ENCODE data around the gene STX2. TPM values are rescaled to one million over a fixed set of nuclear protein-coding genes. Genes with fewer than 3 reads are reported as not detected.
"Not testable (repeated sequence)": the region's sequence is repeated elsewhere in the genome, so short reads cannot be mapped to it uniquely, and the experiment has no call there.

Gene STX2
- total RNA-seq: 35.2 and 40.6 TPM in 2 replicates
- polyA plus RNA-seq: 62.2 and 87.8 TPM in 2 replicates
- polyA plus RNA-seq (2012): 39.4 and 50.7 TPM in 2 replicates
- 15.6 and 17.6 TPM in 2 replicates for polyA minus RNA-seq (ENCODE audit: low replicate concordance)

- H3K9me3 ChIP-seq (ENCODE audit: control insufficient read depth, insufficient read depth, low read depth, low read length): no peaks in the 10 kb centered on the region
- peak within 1 kb of the TSS; percentile 44 for H3K27ac ChIP-seq (ENCODE audit: insufficient read depth, low read length)
- peak; percentile 70 to 80 for DNase-seq (ENCODE audit: low read depth in 2 of 2)
Measured at GRCh38 chr12:130838951-130839769, at the start of gene STX2. STX2 (minus strand) TSS chr12:130839250; CDS start chr12:130839099, 151 bp downstream.

GRCh38 chr12:130887190-130887589 lies 48.1 kb upstream of the STX2 start:
- H3K9me3 ChIP-seq (ENCODE audit: control insufficient read depth, insufficient read depth, low read depth, low read length); H3K4me1 ChIP-seq (ENCODE audit: control insufficient read depth, extremely low read depth, insufficient read depth, low read length); H3K4me3 ChIP-seq (replicated peaks in 1 of 4; ENCODE audit: control extremely low read depth in 1 of 4, insufficient read depth in 1 of 4, low read depth in 3 of 4, low read length in 4 of 4); H3K27ac ChIP-seq (ENCODE audit: insufficient read depth, low read length); H4K20me1 ChIP-seq (ENCODE audit: control insufficient read depth, extremely low read depth, insufficient read depth, low read length); DNase-seq (ENCODE audit: low read depth in 2 of 2); H3K27me3 ChIP-seq (ENCODE audit: control insufficient read depth, insufficient read depth, low read length); H3K79me2 ChIP-seq (ENCODE audit: control insufficient read depth, insufficient read depth, low read length); H3K9ac ChIP-seq (ENCODE audit: insufficient read depth, low read length); H3K4me2 ChIP-seq (ENCODE audit: extremely low read depth, insufficient read depth, low read length); H3K36me3 ChIP-seq (ENCODE audit: control insufficient read depth, insufficient read depth, low read length); H2AFZ ChIP-seq (ENCODE audit: low read length): not testable (repeated sequence)

More at GRCh38 chr12:130838951-130839769, at the start of gene STX2:
- peak within 1 kb of the TSS; percentile 92 for H2AFZ ChIP-seq (ENCODE audit: low read length)
- peak within 1 kb of the TSS; percentile 98 for H3K4me2 ChIP-seq (ENCODE audit: extremely low read depth, insufficient read depth, low read length)
- H3K4me3 ChIP-seq (replicated peaks in 1 of 4; ENCODE audit: control extremely low read depth in 1 of 4, insufficient read depth in 1 of 4, low read depth in 3 of 4, low read length in 4 of 4): peak within 1 kb of the TSS; percentile 68 to 89 (median 71)
- H3K4me1 ChIP-seq (ENCODE audit: control insufficient read depth, extremely low read depth, insufficient read depth, low read length): peaks cover 10% of the 10 kb centered on the region
- no peaks in the 10 kb centered on the region for H3K27me3 ChIP-seq (ENCODE audit: control insufficient read depth, insufficient read depth, low read length)
- TF ChIP-seq, protein P1, sequence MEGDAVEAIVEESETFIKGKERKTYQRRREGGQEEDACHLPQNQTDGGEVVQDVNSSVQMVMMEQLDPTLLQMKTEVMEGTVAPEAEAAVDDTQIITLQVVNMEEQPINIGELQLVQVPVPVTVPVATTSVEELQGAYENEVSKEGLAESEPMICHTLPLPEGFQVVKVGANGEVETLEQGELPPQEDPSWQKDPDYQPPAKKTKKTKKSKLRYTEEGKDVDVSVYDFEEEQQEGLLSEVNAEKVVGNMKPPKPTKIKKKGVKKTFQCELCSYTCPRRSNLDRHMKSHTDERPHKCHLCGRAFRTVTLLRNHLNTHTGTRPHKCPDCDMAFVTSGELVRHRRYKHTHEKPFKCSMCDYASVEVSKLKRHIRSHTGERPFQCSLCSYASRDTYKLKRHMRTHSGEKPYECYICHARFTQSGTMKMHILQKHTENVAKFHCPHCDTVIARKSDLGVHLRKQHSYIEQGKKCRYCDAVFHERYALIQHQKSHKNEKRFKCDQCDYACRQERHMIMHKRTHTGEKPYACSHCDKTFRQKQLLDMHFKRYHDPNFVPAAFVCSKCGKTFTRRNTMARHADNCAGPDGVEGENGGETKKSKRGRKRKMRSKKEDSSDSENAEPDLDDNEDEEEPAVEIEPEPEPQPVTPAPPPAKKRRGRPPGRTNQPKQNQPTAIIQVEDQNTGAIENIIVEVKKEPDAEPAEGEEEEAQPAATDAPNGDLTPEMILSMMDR (conservative IDR thresholded peaks at IDR 0.05 in 1 of 2, IDR thresholded peaks at IDR 0.05 in 1 of 2; ENCODE audit: low read depth in 1 of 2, low read length in 2 of 2): peak; percentile 36 to 51
- TF ChIP-seq EZH2 (IDR thresholded peaks at IDR 0.05; ENCODE audit: low read length, missing control alignments): no peak
- no peaks in the 10 kb centered on the region for H3K36me3 ChIP-seq (ENCODE audit: control insufficient read depth, insufficient read depth, low read length)
- H3K9ac ChIP-seq (ENCODE audit: insufficient read depth, low read length): peak within 1 kb of the TSS; percentile 59
- no peaks in the 10 kb centered on the region for H4K20me1 ChIP-seq (ENCODE audit: control insufficient read depth, extremely low read depth, insufficient read depth, low read length)
- peaks cover 39% of the 10 kb centered on the region for H3K79me2 ChIP-seq (ENCODE audit: control insufficient read depth, insufficient read depth, low read length)

DNA sequence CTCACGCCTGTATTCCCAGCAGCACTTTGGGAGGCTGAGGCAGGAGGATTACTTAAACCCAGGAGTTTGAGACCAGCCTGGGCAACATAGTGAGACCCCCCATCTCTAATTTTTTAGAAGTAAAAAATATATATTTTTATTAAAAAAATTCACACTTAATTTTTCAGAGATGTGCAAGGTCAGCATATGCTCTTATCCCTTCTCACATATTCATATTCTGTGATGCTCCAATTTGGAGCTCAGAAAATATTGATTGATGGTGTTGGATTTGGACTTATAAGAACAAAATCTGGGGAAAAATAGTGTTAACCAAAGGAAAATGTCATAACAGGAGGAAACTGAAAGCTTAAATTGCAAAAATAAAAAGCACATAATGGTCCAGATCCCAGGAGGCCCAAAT lies 42.5 kb upstream of the STX2 start:
- Histone ChIP-seq H3K4me2 (ENCODE audit: extremely low read depth, insufficient read depth, low read length) (no peak overlapping the region), H4K20me1 (ENCODE audit: control insufficient read depth, extremely low read depth, insufficient read depth, low read length) (no peaks in the 10 kb centered on the region), H3K9ac (ENCODE audit: insufficient read depth, low read length) (no peak overlapping the region), H3K27ac (ENCODE audit: insufficient read depth, low read length) (no peak overlapping the region), H3K36me3 (ENCODE audit: control insufficient read depth, insufficient read depth, low read length) (no peaks in the 10 kb centered on the region), H3K4me3 (replicated peaks in 1 of 4; ENCODE audit: control extremely low read depth in 1 of 4, insufficient read depth in 1 of 4, low read depth in 3 of 4, low read length in 4 of 4) (no peak overlapping the region), H3K27me3 (ENCODE audit: control insufficient read depth, insufficient read depth, low read length) (no peaks in the 10 kb centered on the region), H3K4me1 (ENCODE audit: control insufficient read depth, extremely low read depth, insufficient read depth, low read length) (no peaks in the 10 kb centered on the region), H3K9me3 (ENCODE audit: control insufficient read depth, insufficient read depth, low read depth, low read length) (no peaks in the 10 kb centered on the region), H3K79me2 (ENCODE audit: control insufficient read depth, insufficient read depth, low read length) (no peaks in the 10 kb centered on the region), H2AFZ (ENCODE audit: low read length) (no peak overlapping the region)
- TF ChIP-seq, protein P1 (conservative IDR thresholded peaks at IDR 0.05 in 1 of 2, IDR thresholded peaks at IDR 0.05 in 1 of 2; ENCODE audit: low read depth in 1 of 2, low read length in 2 of 2): no peak
- no peak for DNase-seq (ENCODE audit: low read depth in 2 of 2)
